Muscle layer of colon (tissue), 2 donors: Measurements from ENCODE around the gene CBARP.

Experiments
- H3K27ac ChIP-seq: one replicate; pipeline ENCODE4 v1.7.0; 2013; ENCODE audit warnings: low read depth, mild to moderate bottlenecking, low read length, moderate library complexity
- H3K27me3 ChIP-seq, 2 donors: one replicate each; pipeline ENCODE4 v1.7.0; 2013; ENCODE audit warnings: low read length in 2 of 2, mild to moderate bottlenecking in 2 of 2; ENCODE audit not compliant: insufficient read depth in 2 of 2, control insufficient read depth in 1 of 2
- H3K36me3 ChIP-seq: one replicate; pipeline ENCODE4 v1.7.0; 2013; ENCODE audit warnings: mild to moderate bottlenecking, low read length; ENCODE audit not compliant: insufficient read depth
- H3K4me1 ChIP-seq: one replicate; pipeline ENCODE4 v1.7.0; 2013; ENCODE audit warnings: mild to moderate bottlenecking, low read length; ENCODE audit not compliant: insufficient read depth
- H3K4me3 ChIP-seq, 2 donors: one replicate each; pipeline ENCODE4 v1.7.0; 2013; ENCODE audit warnings: low read length in 2 of 2, low read depth in 1 of 2, mild to moderate bottlenecking in 1 of 2, moderate library complexity in 1 of 2
- H3K9ac ChIP-seq: one replicate; pipeline ENCODE4 v1.7.0; 2013; ENCODE audit warnings: low read length
- H3K9me3 ChIP-seq: one replicate; pipeline ENCODE4 v1.7.0; 2013; ENCODE audit warnings: mild to moderate bottlenecking, low read length
- donor health status: abdominal sarcoma.
- donor health status: Adenocarcinoma of cecum.

CBARP gene

GRCh38 chr19:1230783-1231489, 6.9 kb downstream of the CBARP start:
- no peak overlapping the region for H3K27ac ChIP-seq
- no peaks in the 10 kb centered on the region for H3K9me3 ChIP-seq
- no peaks in the 10 kb centered on the region for H3K36me3 ChIP-seq
- H3K4me3 ChIP-seq = no peak overlapping the region
- H3K27me3 ChIP-seq = peaks cover 0 to 1% of the 10 kb centered on the region in 2 donors
- H3K9ac ChIP-seq = no peak overlapping the region
- H3K4me1 ChIP-seq = peaks cover 13% of the 10 kb centered on the region

- Histone ChIP-seq H3K4me3 (no peak overlapping the region), H3K36me3 (no peaks in the 10 kb centered on the region), H3K4me1 (peaks cover 13% of the 10 kb centered on the region), H3K9me3 (no peaks in the 10 kb centered on the region), H3K27ac (no peak overlapping the region), H3K9ac (no peak overlapping the region), H3K27me3 (no peaks in the 10 kb centered on the region)
These were observed 7.7 kb downstream of the CBARP start for GRCh38 chr19:1229924-1230782.

GRCh38 chr19:1229056-1229923, 8.5 kb downstream of the CBARP start:
- Histone ChIP-seq H3K9me3 (no peaks in the 10 kb centered on the region), H3K27me3 (no peaks in the 10 kb centered on the region), H3K4me3 (no peak overlapping the region), H3K27ac (no peak overlapping the region), H3K36me3 (no peaks in the 10 kb centered on the region), H3K4me1 (peaks cover 13% of the 10 kb centered on the region), H3K9ac (no peak overlapping the region)

GRCh38 chr19:1228161-1228957, 9.4 kb downstream of the CBARP start:
- H3K9me3 ChIP-seq = no peaks in the 10 kb centered on the region
- no peak overlapping the region for H3K4me3 ChIP-seq
- no peak overlapping the region for H3K27ac ChIP-seq
- peaks cover 13% of the 10 kb centered on the region for H3K4me1 ChIP-seq
- H3K9ac ChIP-seq = no peak overlapping the region
- no peaks in the 10 kb centered on the region for H3K27me3 ChIP-seq
- H3K36me3 ChIP-seq = peaks cover 2% of the 10 kb centered on the region

- no peak overlapping the region for H3K27ac ChIP-seq
- H3K4me3 ChIP-seq = no peak overlapping the region
- no peaks in the 10 kb centered on the region for H3K27me3 ChIP-seq
- no peak overlapping the region for H3K9ac ChIP-seq
- no peaks in the 10 kb centered on the region for H3K9me3 ChIP-seq
- H3K36me3 ChIP-seq = peaks cover 10% of the 10 kb centered on the region
- H3K4me1 ChIP-seq = peaks cover 13% of the 10 kb centered on the region
These were observed 10.3 kb downstream of the CBARP start for GRCh38 chr19:1227304-1228054.

- Histone ChIP-seq H3K27me3 (no peaks in the 10 kb centered on the region), H3K4me3 (no peak overlapping the region), H3K36me3 (peaks cover 13% of the 10 kb centered on the region), H3K9ac (no peak overlapping the region), H3K4me1 (peaks cover 7% of the 10 kb centered on the region), H3K27ac (no peak overlapping the region), H3K9me3 (no peaks in the 10 kb centered on the region)
These were observed 11.1 kb downstream of the CBARP start for GRCh38 chr19:1226522-1227303.

- no peaks in the 10 kb centered on the region for H3K27me3 ChIP-seq
- peaks cover 18% of the 10 kb centered on the region for H3K36me3 ChIP-seq
- H3K9me3 ChIP-seq = no peaks in the 10 kb centered on the region
- H3K4me1 ChIP-seq = peaks cover 7% of the 10 kb centered on the region
- no peak overlapping the region for H3K9ac ChIP-seq
- no peak overlapping the region for H3K27ac ChIP-seq
- no peak overlapping the region for H3K4me3 ChIP-seq
These were observed 11.6 kb downstream of the CBARP start for GRCh38 chr19:1226227-1226518.

GRCh38 chr19:1225440-1226226, 12.2 kb downstream of the CBARP start:
- peaks cover 23% of the 10 kb centered on the region for H3K36me3 ChIP-seq
- no peaks in the 10 kb centered on the region for H3K27me3 ChIP-seq
- H3K4me1 ChIP-seq = peaks cover 7% of the 10 kb centered on the region
- H3K27ac ChIP-seq = no peak overlapping the region
- no peak overlapping the region for H3K4me3 ChIP-seq
- no peak overlapping the region for H3K9ac ChIP-seq
- H3K9me3 ChIP-seq = no peaks in the 10 kb centered on the region

GRCh38 chr19:1224847-1225246, 13.0 kb downstream of the CBARP start:
- Histone ChIP-seq H3K9ac (no peak overlapping the region), H3K9me3 (no peaks in the 10 kb centered on the region), H3K27me3 (no peaks in the 10 kb centered on the region), H3K36me3 (peaks cover 28% of the 10 kb centered on the region), H3K4me1 (peaks cover 7% of the 10 kb centered on the region), H3K27ac (no peak overlapping the region), H3K4me3 (no peak overlapping the region)
